K562 (cell line): ENCODE measurements around the gene SUCNR1.

ENCODE experiments used
- CREM ChIP-seq: IDR thresholded peaks from 2 replicates; pipeline ENCODE4 v1.6.1; 2014; ENCODE audit warnings: antibody characterized with exemption, low read depth
- CTCF ChIP-seq, 3 experiments: IDR thresholded peaks in 2 of 3; conservative IDR thresholded peaks in 1 of 3; 2 replicates each; pipeline ENCODE4 v1.5.1; 2011 to 2012; ENCODE audit warnings: low read length in 3 of 3, mild to moderate bottlenecking in 3 of 3, control low read depth in 2 of 3, improper control_type of control experiment in 1 of 3, inconsistent platforms in 1 of 3, low read depth in 1 of 3, mixed read lengths in 1 of 3, moderate library complexity in 1 of 3; ENCODE audit not compliant: insufficient read depth in 2 of 3
- E2F4 ChIP-seq: sonication (generic); formaldehyde crosslinking; IDR thresholded peaks from 2 replicates; pipeline ENCODE4 v1.8.0; 2022; ENCODE audit warnings: mild to moderate bottlenecking, low read depth, missing genetic modification reagents
- GABPB1 ChIP-seq: sonication (generic); formaldehyde crosslinking; IDR thresholded peaks from 2 replicates; pipeline ENCODE4 v1.8.0; 2022; ENCODE audit warnings: mild to moderate bottlenecking, missing genetic modification reagents
- NCOA4 ChIP-seq: fragments of 450-650 bp; IDR thresholded peaks from 2 replicates; pipeline ENCODE4 v1.6.1; 2018; ENCODE audit warnings: mild to moderate bottlenecking; ENCODE audit not compliant: partially characterized antibody
- NFIC ChIP-seq: fragments of 450-650 bp; IDR thresholded peaks from 2 replicates; pipeline ENCODE4 v1.6.1; 2017; ENCODE audit warnings: mild to moderate bottlenecking, inconsistent platforms
- NR2C2 ChIP-seq, 2 experiments: fragments of 200-800 bp in 1 of 2; sonication (Bioruptor generic) in 1 of 2; sonication (generic) in 1 of 2; formaldehyde crosslinking in 1 of 2; IDR thresholded peaks; 2 replicates each; pipeline versions ENCODE4 v1.6.1 to v1.8.0; 2016 to 2022; ENCODE audit warnings: mild to moderate bottlenecking in 1 of 2, missing compliant biosample characterization in 1 of 2, missing genetic modification characterization in 1 of 2, missing genetic modification reagents in 1 of 2
- PRDM10 ChIP-seq: fragments of 450-650 bp; IDR thresholded peaks from 2 replicates; pipeline ENCODE4 v1.6.1; 2018; ENCODE audit not compliant: partially characterized antibody
- TAF7 ChIP-seq: fragments of 450-650 bp; IDR thresholded peaks from 2 replicates; pipeline ENCODE4 v1.6.1; 2016; ENCODE audit warnings: missing genetic modification characterization, missing compliant biosample characterization
- ZNF24 ChIP-seq: fragments of 450-650 bp; IDR thresholded peaks from 2 replicates; pipeline ENCODE4 v1.6.1; 2016
- ZNF408 ChIP-seq: fragments of 250-450 bp; sonication (Bioruptor Pico); IDR thresholded peaks from 2 replicates; pipeline ENCODE4 v1.4.0; 2020; ENCODE audit warnings: low read depth, mild to moderate bottlenecking, moderate library complexity

- no peak for TF ChIP-seq PRDM10
- TF ChIP-seq CREM: no peak
- TF ChIP-seq ZNF408: no peak
- TF ChIP-seq TAF7: no peak
- no peak for TF ChIP-seq GABPB1
- no peak for TF ChIP-seq NCOA4
- TF ChIP-seq NFIC: no peak
- no peak for TF ChIP-seq ZNF24
- TF ChIP-seq CTCF (IDR thresholded peaks at IDR 0.05 in 2 of 3, conservative IDR thresholded peaks at IDR 0.05 in 1 of 3; ENCODE audit: insufficient read depth in 2 of 3, low read depth in 1 of 3, low read length in 3 of 3): no peak
- TF ChIP-seq NR2C2 (CRISPR knock-in tag; IDR thresholded peaks at IDR 0.05): no peak
- TF ChIP-seq NR2C2 (tag; IDR thresholded peaks at IDR 0.05): peak; percentile 52; the same call in 1 of the 2 replicates
- TF ChIP-seq E2F4: no peak
Observed at GRCh38 chr3:151875759-151876158, 2.3 kb downstream of the SUCNR1 start.
